IMR-90 (cell line): ENCODE results near the gene SNX3.

Experiments
- CEBPB ChIP-seq: IDR thresholded peaks from 2 replicates; pipeline ENCODE4 v1.6.1; 2012; ENCODE audit warnings: low read depth, low read length, improper control_type of control experiment
- MAFK ChIP-seq: IDR thresholded peaks from 2 replicates; pipeline ENCODE4 v1.6.1; 2012; ENCODE audit warnings: low read depth, low read length, improper control_type of control experiment
- MXI1 ChIP-seq: IDR thresholded peaks from 2 replicates; pipeline ENCODE4 v1.6.1; 2012; ENCODE audit warnings: low read depth, mild to moderate bottlenecking, low read length, moderate library complexity, borderline replicate concordance
- POLR2A ChIP-seq: IDR thresholded peaks from 2 replicates; pipeline ENCODE4 v1.6.1; 2012; ENCODE audit warnings: mild to moderate bottlenecking, low read depth, low read length
- RAD21 ChIP-seq: IDR thresholded peaks from 2 replicates; pipeline ENCODE4 v1.6.1; 2012; ENCODE audit warnings: low read length, improper control_type of control experiment
- RCOR1 ChIP-seq: IDR thresholded peaks from 2 replicates; pipeline ENCODE4 v1.6.1; 2012; ENCODE audit warnings: mild to moderate bottlenecking, low read length, improper control_type of control experiment; ENCODE audit not compliant: insufficient replicate concordance
- RFX5 ChIP-seq: IDR thresholded peaks from 2 replicates; pipeline ENCODE4 v1.8.0; 2012; ENCODE audit warnings: low read depth, mild to moderate bottlenecking, low read length, moderate library complexity
- TF ChIP-seq, protein P1 (sequence below): fragments of 150-350 bp; IDR thresholded peaks from 2 replicates; pipeline ENCODE4 v1.6.1; 2016; ENCODE audit warnings: low read depth, mild to moderate bottlenecking, low read length, moderate library complexity, borderline replicate concordance
- TF ChIP-seq, protein P2 (sequence below): conservative IDR thresholded peaks from 2 replicates; pipeline ENCODE4 v1.5.1; 2012; ENCODE audit warnings: mild to moderate bottlenecking, low read depth, low read length, improper control_type of control experiment
- TF ChIP-seq, protein P3 (sequence below): fragments of 150-350 bp; IDR thresholded peaks from 2 replicates; pipeline ENCODE4 v1.6.1; 2017; ENCODE audit warnings: mild to moderate bottlenecking, antibody characterized with exemption, low read length, low read depth

DNA sequence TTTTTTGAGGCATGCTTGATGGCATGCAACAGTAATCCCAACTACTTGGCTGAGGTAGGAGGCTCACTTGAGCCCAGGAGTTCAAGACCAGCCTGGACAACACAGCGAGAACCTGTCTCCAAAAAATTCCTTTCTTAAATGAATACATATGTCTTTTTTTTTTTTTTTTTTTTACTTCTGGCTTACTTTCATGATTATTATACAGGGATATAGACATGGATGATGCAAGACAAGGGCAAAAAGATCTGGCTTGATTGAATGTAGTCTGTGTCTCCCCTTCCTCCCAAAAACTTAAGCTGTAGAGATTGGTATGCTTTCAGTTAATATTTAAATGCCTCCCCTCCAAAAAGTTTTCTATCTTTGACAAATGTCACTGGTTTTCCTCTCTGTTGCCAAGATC, 7.6 kb downstream of the SNX3 start:
- TF ChIP-seq, protein P1, sequence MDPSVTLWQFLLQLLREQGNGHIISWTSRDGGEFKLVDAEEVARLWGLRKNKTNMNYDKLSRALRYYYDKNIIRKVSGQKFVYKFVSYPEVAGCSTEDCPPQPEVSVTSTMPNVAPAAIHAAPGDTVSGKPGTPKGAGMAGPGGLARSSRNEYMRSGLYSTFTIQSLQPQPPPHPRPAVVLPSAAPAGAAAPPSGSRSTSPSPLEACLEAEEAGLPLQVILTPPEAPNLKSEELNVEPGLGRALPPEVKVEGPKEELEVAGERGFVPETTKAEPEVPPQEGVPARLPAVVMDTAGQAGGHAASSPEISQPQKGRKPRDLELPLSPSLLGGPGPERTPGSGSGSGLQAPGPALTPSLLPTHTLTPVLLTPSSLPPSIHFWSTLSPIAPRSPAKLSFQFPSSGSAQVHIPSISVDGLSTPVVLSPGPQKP = no peak
- TF ChIP-seq, protein P2, sequence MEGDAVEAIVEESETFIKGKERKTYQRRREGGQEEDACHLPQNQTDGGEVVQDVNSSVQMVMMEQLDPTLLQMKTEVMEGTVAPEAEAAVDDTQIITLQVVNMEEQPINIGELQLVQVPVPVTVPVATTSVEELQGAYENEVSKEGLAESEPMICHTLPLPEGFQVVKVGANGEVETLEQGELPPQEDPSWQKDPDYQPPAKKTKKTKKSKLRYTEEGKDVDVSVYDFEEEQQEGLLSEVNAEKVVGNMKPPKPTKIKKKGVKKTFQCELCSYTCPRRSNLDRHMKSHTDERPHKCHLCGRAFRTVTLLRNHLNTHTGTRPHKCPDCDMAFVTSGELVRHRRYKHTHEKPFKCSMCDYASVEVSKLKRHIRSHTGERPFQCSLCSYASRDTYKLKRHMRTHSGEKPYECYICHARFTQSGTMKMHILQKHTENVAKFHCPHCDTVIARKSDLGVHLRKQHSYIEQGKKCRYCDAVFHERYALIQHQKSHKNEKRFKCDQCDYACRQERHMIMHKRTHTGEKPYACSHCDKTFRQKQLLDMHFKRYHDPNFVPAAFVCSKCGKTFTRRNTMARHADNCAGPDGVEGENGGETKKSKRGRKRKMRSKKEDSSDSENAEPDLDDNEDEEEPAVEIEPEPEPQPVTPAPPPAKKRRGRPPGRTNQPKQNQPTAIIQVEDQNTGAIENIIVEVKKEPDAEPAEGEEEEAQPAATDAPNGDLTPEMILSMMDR = no peak
- TF ChIP-seq POLR2A (no peak), RAD21 (no peak), MAFK (no peak), RCOR1 (no peak), RFX5 (no peak), CEBPB (no peak), MXI1 (no peak)
- TF ChIP-seq, protein P3, sequence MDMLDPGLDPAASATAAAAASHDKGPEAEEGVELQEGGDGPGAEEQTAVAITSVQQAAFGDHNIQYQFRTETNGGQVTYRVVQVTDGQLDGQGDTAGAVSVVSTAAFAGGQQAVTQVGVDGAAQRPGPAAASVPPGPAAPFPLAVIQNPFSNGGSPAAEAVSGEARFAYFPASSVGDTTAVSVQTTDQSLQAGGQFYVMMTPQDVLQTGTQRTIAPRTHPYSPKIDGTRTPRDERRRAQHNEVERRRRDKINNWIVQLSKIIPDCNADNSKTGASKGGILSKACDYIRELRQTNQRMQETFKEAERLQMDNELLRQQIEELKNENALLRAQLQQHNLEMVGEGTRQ = no peak
